VCaP (cell line): ENCODE measurements around the gene ALDOC.

ENCODE experiments used
- H3K27ac ChIP-seq: fragments of 450-650 bp; 2 replicates; pipeline ENCODE4 v1.5.1; 2017
- CTCF ChIP-seq: fragments of 450-650 bp; conservative IDR thresholded peaks from 2 replicates; pipeline ENCODE4 v1.5.1; 2017; ENCODE audit warnings: mild to moderate bottlenecking, moderate library complexity

The ALDOC gene

GRCh38 chr17:28573966-28574480 lies 2.7 kb downstream of the ALDOC start:
- no peak overlapping the region for H3K27ac ChIP-seq
- TF ChIP-seq CTCF = no peak

GRCh38 chr17:28573521-28573920 lies 3.2 kb downstream of the ALDOC start:
- TF ChIP-seq CTCF = no peak
- no peak overlapping the region for H3K27ac ChIP-seq

- no peak overlapping the region for H3K27ac ChIP-seq
- TF ChIP-seq CTCF = no peak
These were observed 3.7 kb downstream of the ALDOC start for GRCh38 chr17:28573040-28573380.

- H3K27ac ChIP-seq = peak overlapping the region; percentile 95
- TF ChIP-seq CTCF = no peak
These were observed 4.2 kb downstream of the ALDOC start for GRCh38 chr17:28572259-28573039.

GRCh38 chr17:28571361-28572122 lies 5.2 kb downstream of the ALDOC start, which contains the start of gene PIGS:
TSS of gene PIGS (minus strand) at chr17:28571524. CDS start at chr17:28571496, 28 bp downstream.
- peak within 1 kb of the TSS; percentile 95 for H3K27ac ChIP-seq
- no peak for TF ChIP-seq CTCF

GRCh38 chr17:28570716-28571360 lies 5.9 kb downstream of the ALDOC start:
- peak overlapping the region; percentile 95 for H3K27ac ChIP-seq
- no peak for TF ChIP-seq CTCF

- TF ChIP-seq CTCF = no peak
- H3K27ac ChIP-seq = peak overlapping the region; percentile 95
These were observed 7.2 kb downstream of the ALDOC start for GRCh38 chr17:28569446-28569845.
